Stimulated activated CD8-positive, alpha-beta memory T cell treated with anti-CD3 and anti-CD28 coated beads, Interleukin-2, amount 100 ng/mL, for 48 hours (primary cell): ENCODE results near the gene TMPRSS4.

Experiments used
- DNase-seq, 2 donors: peaks; one replicate each; pipeline ENCODE4 v3.0.0-alpha.2; 2020; ENCODE audit warnings: low read depth in 2 of 2

The TMPRSS4 gene

DNA sequence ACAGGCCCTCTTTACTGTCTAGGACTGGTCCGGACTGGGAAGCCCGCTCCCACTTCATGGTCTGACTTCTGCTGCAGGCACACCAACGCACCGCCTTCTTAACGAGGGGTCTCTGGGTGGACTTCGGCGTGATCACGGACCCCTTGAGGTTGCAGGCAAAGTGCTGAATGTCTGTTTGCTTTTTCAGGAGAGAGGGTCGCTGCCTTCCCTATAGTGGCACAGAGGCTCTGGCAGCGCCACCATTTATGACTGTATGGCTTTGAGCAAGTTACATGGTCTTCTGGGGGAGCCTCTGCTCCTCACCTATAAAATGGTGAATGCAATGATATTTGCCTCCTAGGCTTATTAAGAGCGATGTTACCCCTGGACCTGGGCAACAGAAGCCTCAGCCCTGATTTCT lies 77.1 kb downstream of the TMPRSS4 start:
- no peak for DNase-seq

DNA sequence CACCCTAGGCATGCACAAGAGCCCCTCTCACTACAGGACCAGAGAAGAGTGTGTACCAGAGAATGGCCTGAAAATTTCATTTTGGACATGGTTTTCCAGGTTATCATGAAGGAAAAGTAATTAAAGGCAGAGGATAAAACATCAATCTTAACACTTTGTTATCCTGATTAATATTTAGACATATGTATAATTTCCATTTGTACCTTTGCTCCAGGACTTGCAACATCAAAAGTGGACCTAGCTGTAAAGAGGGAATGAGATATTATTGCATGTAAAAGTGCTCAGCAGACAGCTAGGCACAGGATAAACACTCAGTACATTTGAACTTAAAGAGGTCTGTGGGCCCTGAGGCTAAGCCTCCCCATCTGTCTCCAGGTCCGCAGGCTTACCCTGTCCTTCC lies 77.8 kb downstream of the TMPRSS4 start:
- no peak for DNase-seq

DNA sequence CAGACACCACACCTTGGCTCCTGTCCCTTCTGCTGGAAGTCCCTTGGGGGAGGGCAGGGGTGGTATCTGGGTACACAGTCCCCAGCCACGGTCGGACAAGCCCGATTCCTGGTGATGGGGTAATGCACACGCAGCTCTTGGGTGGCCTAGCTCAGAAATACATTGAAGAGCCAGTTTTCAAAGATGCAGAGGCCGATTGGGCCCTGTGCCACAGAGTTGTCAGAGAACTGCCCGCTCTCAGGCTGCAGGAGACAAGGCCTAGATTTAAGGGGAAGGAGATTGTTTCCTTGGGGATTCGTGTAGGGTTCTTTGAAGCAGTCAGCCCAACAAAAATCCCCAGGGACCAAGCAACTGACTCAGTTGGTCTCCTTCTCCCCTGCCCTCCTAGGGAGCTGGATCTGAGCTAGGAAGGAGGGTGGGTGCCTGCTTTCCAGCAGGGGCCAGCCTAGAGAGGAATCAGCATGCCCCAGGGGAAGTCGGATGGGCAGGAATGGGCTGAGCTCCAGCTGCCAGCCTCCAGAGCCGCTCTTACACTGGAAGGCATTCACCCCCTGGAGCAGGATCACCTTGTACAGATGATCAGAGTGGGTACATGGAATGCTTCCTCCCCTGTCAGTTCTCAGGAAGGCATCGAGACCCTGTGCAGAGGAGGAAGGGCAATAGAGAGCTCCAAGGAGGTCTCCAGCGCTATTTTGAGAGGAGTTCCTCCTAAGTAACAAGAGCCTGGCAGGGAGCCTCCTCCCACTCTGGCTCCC lies 79.1 kb downstream of the TMPRSS4 start:
- DNase-seq, result no peak

DNA sequence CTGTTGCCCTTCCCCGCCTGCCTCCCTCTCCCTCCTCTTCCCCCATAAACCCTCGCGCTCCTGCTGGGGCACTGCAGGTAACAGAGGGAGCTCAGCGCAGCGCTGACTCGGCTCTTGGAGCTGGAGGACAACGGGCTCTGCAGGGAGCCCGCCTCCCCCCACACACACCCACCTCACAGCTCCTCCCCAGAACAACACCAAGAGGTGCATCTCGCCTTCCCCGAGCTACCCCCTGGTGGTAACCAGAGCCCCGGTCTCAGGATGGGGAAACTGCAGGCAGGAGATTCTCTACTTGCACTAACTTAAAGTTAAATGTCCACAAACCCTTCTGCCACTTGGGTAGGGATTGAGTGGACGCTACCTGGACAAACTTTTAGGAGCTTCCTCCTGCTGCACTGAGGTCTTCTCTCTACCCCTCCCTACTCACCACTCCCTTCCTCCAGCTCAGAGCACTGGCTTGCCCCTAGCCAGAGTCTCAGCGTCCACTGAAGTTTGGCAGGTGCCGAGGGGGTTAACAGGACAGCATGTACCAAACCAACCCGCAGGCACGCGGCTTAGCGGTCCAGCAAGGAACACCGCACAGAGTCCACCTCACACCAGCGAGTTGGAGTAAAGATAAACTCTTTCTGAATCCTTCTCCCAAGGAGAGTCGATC lies 79.8 kb downstream of the TMPRSS4 start:
- no peak for DNase-seq

DNA sequence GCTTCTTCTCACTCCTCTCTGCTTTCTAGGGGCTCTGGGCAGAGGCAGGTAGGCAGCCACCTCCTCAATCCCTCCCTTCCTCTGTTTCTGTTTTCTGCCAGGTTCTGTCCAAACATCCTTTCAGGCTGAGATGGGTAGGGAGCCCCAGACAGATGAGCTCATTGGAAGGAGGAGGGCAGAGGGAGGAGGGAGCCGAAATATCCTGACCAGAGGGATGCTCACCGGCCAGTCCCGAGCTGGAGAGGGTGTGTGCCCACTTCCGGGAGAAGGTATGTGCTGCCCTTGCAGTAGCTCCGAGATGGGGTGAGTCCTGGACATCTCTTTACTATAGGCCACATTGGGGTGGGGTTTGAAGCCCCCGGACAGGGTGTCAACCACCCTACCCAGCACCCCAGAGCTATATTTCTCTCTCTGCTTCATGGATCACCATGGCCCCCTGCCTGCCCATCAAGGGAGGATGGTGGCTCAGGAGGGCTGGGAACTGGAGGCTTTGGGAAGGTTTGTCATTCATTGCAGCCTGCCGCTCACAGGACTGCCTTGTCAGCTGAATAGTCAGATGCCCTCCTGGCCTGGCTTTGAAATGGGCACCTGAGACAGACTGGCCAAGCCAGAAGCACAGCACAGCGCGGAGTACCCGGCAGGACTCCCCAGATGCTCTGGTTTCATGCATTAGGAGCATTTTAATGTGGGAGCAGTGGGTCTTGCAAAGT lies 80.5 kb downstream of the TMPRSS4 start:
- DNase-seq, result no peak

DNA sequence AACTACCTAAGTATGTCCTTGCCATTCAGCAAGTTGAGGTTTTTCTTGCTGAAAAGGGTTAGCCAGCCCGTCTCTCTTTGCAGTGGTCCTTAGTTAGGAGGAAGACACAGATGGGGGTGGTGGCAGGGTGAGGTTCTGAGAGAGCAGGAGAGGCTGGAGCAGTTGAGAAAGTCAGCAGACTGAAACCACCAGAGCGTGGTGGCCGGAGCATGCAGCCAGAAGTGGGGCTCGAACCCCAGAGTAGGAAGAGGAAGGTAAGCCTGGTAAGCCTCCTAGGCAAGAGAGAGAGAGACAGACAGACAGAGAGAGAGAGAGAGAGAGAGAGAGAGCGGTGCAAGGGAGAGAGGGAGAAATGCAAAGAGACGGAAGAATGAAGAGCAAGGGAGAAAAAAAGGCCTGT lies 84.9 kb downstream of the TMPRSS4 start:
- no peak for DNase-seq

DNA sequence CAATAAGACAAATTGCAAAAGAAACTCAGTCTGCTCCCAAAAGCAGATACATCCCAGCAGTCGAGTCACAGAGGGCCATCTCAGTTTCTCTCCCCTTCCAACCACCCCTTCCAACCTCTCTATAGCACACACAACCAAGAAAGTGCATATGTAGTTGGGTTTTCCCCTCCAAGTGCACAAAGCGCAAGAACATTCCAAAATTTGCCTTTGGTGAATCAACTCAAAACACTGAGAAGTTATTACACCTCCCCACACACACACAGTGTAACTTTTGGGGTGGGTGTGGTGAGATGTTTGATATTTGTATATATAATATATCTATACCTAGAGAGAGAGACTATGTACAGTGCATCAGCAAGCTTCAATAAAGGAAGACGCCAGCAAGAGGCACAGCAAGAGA lies 86.0 kb downstream of the TMPRSS4 start:
- no peak for DNase-seq

DNA sequence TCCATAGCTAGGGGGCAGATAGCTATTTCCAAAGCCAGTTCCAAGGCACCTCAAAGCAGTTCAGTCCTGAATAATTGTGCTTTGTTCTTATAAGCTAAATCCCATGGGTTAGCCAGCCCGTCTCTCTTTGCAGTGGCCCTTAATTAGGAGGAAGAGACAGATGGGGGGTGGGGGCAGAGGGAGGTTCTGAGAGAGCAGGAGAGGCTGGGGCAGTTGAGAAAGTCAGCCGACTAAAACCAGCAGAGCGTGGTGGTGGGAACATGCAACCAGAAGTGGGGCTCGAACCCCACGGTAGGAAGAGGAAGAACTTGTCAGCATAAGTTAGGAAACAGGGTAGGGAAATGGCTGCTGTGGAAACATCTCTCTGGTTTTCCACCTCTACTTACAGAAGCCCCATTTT lies 86.6 kb downstream of the TMPRSS4 start:
- no peak for DNase-seq

DNA sequence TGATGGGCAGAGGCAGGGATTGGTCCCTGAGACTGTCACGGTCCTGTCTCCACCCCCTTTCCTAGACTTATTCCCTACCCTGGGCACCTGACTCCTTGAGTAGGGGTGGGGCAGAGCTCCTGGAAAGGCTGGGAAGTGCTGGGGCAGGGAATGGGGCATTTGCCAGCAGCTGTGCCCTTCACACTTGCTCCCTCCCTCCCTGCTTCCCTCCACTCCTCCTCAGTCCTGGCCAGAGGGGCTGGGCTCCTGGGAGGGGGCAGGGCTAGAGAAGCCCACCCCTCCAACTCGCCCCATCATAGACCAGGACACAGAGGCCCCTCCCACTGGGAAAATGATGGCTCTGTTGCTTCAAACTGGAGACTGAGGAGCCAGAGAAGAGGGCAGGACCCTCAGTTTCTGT lies 88.0 kb downstream of the TMPRSS4 start:
- DNase-seq, result no peak

DNA sequence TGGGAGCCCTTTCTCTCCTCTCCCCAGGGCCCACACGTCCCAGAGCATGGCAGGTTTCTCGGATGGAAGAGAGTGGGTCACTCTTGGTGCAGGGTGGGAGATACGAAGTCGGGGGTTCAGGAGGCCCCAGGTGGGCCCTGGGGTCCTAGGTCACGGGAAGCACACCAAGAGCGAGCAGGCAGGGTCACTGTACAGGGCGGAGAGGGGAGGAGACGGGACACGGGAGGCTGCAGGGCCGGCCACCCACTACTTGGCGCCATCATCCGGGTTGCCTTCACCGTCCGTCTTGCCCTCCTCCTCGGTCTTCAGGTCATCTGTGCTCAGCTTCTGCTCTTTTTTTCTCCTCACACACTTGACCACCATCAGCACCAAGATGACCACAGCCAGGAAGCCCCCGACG lies 89.8 kb downstream of the TMPRSS4 start:
- no peak for DNase-seq

DNA sequence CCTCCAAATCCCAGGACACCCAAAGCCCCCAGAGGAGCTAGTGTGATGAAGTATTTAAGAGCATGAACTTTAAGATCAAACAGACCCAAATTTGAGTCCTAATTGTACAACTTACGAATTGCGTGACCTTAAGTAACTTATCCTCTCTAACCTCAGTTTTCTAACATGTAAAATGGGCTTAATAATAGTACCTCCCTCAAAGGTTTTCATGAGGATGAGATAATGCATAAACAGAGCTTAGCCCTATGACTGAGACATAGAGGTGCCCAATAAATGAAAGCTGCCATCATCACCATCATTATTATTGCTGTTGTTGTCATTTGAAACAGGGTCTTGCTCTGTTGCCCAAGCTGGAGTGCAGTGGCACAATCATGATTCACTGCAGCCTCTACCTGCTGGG lies 90.4 kb downstream of the TMPRSS4 start:
- no peak for DNase-seq

DNA sequence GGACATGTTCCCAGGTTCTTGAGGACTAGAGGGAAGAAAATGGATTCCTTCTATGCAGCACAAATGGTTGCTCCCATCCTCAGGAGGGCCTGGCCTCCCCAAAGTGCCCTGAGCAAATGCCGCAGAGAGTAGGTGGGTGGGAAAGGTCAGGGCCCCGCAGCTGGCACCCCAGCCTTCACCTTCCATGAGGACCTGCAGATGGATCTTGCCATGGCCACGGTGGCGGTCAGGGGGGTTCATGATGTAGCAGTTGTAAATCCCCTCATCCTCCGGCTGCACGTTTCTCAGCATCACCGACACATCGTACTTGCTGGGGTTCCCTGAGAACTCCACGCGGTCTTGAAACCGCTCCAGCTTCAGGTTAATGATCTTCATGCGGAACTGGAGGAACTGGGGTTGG lies 91.0 kb downstream of the TMPRSS4 start:
- no peak for DNase-seq

DNA sequence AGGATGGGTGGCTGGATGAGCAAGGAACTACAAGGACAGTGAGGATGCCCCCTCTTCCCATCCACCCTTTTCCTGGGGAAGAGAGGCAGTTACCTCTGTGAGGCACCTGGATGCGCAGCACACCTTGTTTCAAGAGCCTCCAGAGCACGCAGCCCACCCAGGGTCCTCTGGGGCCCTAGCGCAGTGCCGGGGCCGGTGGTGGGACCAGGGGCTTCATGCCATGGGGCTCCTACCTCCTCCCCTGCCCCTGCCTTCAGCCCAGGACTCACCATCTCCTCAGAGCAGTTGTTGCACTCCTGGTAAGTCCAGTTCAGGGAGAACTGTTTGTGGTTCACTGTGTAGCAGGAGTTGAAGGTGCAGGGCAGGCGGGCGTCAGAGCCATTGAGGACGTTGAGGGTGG lies 91.4 kb downstream of the TMPRSS4 start:
- DNase-seq, result no peak

DNA sequence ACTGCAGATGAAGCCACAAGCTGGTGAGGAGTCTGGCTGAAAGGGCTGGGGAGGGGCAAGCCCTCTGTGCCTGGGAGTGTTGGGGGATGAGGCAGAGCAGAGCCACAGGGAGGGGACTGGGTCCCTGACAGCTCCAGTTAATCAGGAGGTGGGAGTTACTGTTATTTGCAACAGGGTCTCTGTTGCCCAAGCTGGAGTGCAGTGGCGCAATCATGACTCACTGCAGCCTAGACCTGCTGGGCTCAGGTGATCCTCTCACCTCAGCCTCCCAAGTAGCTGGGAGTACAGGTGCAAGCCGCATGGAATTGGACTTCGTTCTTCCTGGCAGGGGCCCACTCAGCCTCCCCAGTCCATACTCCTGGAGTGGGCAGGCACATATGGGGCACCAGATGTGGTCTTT lies 91.9 kb downstream of the TMPRSS4 start:
- no peak for DNase-seq

DNA sequence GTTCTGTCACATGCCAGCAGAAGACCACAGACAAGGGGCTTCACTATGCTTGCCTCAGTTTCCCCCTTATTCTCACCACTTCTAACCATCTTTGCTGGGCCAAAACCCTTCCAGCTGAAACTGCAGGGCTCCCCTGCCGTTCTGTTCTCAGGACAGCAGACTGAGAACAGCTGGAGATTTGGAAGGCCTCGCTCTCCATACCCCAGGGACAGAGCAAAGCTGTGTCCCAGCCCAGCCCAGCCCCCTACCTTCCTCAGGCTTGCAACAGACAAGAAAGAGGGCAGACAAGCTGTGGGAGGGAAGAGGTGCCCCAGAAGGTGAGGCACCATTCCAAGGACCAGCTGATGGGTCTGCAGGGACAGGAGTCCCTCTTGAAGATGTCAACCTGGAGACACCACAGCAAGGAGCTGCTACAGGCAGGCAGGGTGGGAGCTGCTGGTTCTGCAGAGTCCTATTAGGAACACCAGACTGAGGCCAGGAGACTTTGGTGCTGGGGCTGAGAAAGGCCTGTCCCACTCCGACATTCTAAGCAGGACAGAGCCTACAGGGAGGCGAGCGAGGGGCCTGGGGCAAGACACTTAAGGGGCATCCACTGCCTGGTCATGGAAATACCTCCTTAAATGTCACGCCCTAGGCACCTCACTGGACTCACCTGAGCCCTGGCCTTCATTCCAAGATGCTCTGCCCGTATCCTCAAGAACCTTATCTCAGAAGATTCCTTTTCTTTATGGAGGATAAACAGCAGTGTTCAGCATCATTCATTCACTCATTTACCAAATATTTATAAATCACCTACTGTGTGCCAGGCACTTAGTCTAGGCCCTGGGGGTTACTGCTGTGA lies 92.6 kb downstream of the TMPRSS4 start:
- DNase-seq, result no peak

DNA sequence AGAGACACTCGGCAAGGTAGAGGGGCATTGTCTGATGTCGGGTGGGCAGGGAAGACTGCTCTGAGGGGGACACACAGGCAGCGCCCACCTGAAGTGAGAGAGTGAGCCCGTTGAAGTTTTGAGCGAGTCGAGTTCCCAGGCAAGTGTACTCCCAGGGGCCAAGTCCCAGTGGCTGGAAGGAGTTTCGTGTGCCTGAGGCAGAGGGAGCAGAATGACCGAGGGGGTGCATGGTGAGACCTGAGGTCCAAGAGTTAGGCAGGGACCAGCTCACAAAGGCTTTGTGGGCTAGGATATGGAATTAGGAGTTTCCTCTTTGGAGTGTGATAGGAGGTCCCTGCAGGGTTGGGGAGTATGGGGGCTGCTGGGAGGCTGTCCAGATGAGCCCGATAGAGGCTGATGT lies 93.4 kb downstream of the TMPRSS4 start:
- DNase-seq, result no peak

DNA sequence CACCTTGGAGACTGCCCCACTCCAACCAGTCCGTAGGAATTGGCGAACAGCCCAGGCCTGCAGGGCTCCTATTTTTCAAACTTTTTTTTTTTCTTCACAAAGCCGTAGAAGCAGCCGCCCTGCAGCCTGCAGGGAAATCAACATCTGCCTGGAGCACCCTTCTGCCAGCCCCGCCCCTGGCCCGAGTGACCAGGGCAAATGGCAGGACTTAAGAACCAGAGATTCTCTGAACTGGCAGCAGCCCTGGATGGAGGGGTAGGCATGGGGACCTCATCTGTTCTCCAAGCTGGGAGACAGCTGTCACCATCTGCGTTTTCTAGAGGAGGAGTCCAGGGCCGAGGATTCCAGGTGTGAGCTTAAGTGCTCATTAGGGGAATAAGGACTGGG lies 94.0 kb downstream of the TMPRSS4 start:
- DNase-seq, result no peak
